ENCODE measurements around the gene PTPRH.
"Not testable (repeated sequence)": the region's sequence is repeated elsewhere in the genome, so short reads cannot be mapped to it uniquely, and the experiment has no call there.

Gene PTPRH

GRCh38 chr19:55224679-55225414 is 15.5 kb upstream of the PTPRH start:
- not testable (repeated sequence) for DNase-seq

- DNase-seq = no peak
Observed at GRCh38 chr19:55224038-55224665, 14.9 kb upstream of the PTPRH start.

- DNase-seq = no peak
Observed at GRCh38 chr19:55223291-55224037, 14.2 kb upstream of the PTPRH start.

GRCh38 chr19:55220525-55220924 is 11.2 kb upstream of the PTPRH start:
- no peak for DNase-seq

- peak; percentile 91 to 94 for DNase-seq
Observed at GRCh38 chr19:55216461-55217198, 7.3 kb upstream of the PTPRH start.

- no peak for DNase-seq
Observed at GRCh38 chr19:55213547-55213946, 4.2 kb upstream of the PTPRH start.

GRCh38 chr19:55212447-55212846 is 3.1 kb upstream of the PTPRH start:
- peak; percentile 59 to 63 for DNase-seq

- DNase-seq = no peak
Observed at GRCh38 chr19:55209693-55210472, 582 bp upstream of the PTPRH start.

- DNase-seq = peak; percentile 65 to 77
Observed at GRCh38 chr19:55206664-55207500, 2.4 kb downstream of the PTPRH start.

- DNase-seq = peak; percentile 11 to 28
Observed at GRCh38 chr19:55202199-55202598, 7.1 kb downstream of the PTPRH start.

GRCh38 chr19:55199620-55200204 is 9.6 kb downstream of the PTPRH start:
- DNase-seq = no peak

- DNase-seq = no peak
Observed at GRCh38 chr19:55198651-55199050, 10.7 kb downstream of the PTPRH start.

- peak; percentile 8 to 13 for DNase-seq
Observed at GRCh38 chr19:55197528-55197927, 11.8 kb downstream of the PTPRH start.

GRCh38 chr19:55196803-55197202 is 12.5 kb downstream of the PTPRH start:
- DNase-seq = no peak

- DNase-seq = peak in 1 of 2 donors; percentile 44
Observed at GRCh38 chr19:55193481-55193880, 15.8 kb downstream of the PTPRH start.

- DNase-seq = peak; percentile 51 to 80
Observed at GRCh38 chr19:55189403-55189835, 19.9 kb downstream of the PTPRH start.

- DNase-seq = no peak
Observed at GRCh38 chr19:55188625-55189024, 20.7 kb downstream of the PTPRH start.

- no peak for DNase-seq
Observed at GRCh38 chr19:55186080-55186479, 23.2 kb downstream of the PTPRH start.

- DNase-seq = no peak
Observed at GRCh38 chr19:55181740-55182139, 27.6 kb downstream of the PTPRH start.

All from inflammatory macrophage (primary cell).